HG03135 (cell line): ENCODE results near the gene CNTRL.
A peak's percentile ranks its signal among the peaks of the same experiment; 100 is the strongest.
"Not testable (repeated sequence)": the region's sequence is repeated elsewhere in the genome, so short reads cannot be mapped to it uniquely, and the experiment has no call there.

Source experiments
- ATAC-seq: cut with Tn5 transposase; IDR thresholded peaks from one replicate; pipeline ENCODE4 v1.9.1; 2021; ENCODE audit warnings: mild to moderate bottlenecking, moderate library complexity; ENCODE audit not compliant: unreplicated experiment

Gene CNTRL

DNA sequence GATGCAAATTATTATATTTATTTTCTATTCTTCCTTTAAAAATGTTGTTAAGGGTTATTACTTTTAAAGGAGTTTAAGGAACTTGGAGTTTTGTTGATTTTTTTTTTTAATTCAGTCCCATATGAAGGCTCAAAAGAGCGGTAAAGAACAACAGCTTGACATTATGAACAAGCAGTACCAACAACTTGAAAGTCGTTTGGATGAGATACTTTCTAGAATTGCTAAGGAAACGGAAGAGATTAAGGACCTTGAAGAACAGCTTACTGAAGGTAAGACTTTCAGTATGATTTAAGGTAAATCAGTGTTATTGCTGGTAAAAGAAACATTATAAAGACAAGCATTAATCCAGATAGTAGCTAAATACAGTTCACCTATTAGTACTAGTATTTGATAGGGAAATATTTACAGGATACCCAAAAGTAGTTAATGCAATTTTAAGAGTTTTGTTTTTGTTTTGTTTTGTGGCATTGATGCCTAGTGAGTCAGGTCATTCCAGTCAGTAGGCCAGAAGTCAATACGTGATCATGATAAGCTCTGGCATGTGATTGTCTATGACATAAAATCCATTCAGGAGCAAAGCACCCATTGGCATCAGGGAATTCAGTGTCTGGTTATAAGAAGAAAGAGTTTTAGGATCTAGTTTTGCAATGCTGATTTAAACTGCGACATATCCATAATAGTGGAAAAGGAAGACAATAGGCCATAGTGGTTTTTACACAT lies 49.2 kb downstream of the CNTRL start:
- ATAC-seq = no peak

DNA sequence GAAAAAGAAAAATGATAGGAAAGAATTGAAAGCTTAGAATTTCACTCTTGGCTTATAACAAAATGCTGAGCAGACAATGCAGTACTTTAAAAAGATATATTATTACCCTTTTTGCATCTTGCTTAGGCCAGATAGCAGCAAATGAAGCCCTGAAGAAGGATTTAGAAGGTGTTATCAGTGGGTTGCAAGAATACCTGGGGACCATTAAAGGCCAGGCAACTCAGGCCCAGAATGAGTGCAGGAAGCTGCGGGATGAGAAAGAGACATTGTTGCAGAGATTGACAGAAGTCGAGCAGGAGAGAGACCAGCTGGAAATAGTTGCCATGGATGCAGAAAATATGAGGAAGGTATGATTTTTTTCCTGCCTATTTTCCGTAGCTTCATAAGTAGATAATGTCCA lies 50.8 kb downstream of the CNTRL start:
- no peak for ATAC-seq

DNA sequence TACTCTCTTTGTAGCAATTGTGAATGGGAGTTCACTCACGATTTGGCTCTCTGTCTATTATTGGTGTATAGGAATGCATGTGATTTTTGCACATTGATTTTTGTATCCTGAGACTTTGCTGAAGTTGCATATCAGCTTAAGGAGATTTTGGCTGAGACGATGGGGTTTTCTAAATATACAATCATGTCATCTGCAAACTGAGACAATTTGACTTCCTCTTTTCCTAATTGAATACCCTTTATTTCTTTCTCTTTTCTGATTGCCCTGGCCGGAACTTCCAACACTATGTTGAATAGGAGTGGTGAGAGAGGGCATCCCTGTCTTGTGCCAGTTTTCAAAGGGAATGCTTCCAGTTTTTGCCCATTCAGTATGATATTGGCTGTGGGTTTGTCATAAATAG lies 54.6 kb downstream of the CNTRL start:
- not testable (repeated sequence) for ATAC-seq

GRCh38 chr9:121133104-121133816 lies 58.5 kb downstream of the CNTRL start:
- ATAC-seq = no peak

DNA sequence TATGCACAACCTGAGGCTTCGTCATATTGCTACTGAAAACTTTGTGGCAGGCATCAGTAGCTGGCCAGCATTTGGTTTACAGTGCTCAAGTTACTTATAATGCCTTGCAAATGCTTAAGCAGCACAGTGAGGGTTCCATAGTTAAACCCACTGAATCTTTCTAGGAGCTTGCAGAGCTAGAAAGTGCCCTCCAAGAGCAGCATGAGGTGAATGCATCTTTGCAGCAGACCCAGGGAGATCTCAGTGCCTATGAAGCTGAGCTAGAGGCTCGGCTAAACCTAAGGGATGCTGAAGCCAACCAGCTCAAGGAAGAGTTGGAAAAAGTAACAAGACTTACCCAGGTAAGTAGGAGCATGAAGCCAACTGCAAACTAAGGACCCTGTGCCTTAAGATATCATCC lies 60.9 kb downstream of the CNTRL start:
- no peak for ATAC-seq

DNA sequence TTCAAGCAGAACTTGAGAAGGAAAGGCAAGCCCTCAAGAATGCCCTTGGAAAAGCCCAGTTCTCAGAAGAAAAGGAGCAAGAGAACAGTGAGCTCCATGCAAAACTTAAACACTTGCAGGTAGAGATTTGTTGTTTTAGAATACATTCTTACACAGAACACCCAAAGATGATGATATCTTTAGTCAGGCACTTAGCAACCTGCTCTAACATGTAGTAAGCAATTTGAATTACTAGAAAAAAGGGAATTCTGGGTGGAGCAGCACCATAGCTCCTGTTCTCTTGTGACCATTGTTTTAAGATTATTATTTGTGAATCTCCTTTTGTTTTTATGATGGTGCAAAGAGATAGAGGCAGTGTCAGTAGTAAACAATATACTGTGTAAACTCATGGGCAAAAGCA lies 63.8 kb downstream of the CNTRL start:
- no peak for ATAC-seq

GRCh38 chr9:121138973-121139372 lies 64.2 kb downstream of the CNTRL start:
- no peak for ATAC-seq

DNA sequence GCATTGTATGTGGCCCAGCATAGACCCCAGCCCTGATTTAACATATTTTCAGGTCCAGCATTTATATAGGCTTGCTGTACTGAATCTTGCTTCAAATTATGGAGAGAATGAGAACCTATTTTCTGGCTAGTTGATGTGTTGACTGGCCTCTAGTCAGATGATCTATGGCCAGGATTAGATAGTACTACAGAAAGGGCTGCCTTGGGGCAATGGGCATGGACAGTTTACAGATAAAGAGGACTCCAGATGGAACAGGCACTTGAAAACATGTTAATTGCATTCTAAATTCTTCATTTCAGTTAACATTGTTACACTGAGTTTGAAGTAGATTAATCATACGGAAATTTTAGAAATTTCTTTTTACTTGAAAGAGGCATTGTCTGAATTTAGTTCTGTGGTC lies 65.4 kb downstream of the CNTRL start:
- ATAC-seq = no peak

GRCh38 chr9:121141306-121141705 lies 66.6 kb downstream of the CNTRL start:
- ATAC-seq = no peak

GRCh38 chr9:121141706-121142105 lies 67.0 kb downstream of the CNTRL start:
- ATAC-seq = no peak

- no peak for ATAC-seq
Measured at GRCh38 chr9:121143771-121144170, 69.0 kb downstream of the CNTRL start.

DNA sequence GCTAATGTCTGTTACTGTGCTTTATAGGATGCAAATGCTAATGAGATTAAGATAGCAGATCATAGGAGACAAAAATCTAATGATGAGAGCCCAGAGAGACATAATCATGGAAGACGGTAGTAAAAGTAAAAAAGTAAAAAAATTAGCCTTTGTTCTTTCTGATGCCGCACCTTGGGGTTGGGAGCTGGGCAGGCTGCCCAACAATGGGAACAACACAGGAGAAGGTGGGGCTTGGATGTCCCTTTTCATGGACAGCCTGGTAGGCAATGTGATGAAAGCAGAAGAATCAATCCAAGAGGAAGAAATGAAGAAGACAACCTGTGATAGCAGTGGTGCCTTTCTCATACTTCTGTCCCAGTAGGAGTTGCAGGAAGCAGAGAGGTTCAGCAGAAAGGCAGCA lies 69.7 kb downstream of the CNTRL start:
- ATAC-seq = no peak

DNA sequence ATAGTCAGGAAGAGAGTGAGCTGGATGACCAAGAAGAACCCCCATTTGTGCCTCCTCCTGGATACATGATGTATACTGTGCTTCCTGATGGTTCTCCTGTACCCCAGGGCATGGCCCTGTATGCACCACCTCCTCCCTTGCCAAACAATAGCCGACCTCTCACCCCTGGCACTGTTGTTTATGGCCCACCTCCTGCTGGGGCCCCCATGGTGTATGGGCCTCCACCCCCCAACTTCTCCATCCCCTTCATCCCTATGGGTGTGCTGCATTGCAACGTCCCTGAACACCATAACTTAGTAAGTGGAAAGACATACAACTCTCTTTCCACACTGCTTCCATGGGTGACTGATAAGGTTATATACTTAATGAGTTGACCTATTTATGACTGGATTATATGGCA lies 75.4 kb downstream of the CNTRL start:
- no peak for ATAC-seq

- ATAC-seq = no peak
Measured at GRCh38 chr9:121153642-121154041, 78.9 kb downstream of the CNTRL start.

DNA sequence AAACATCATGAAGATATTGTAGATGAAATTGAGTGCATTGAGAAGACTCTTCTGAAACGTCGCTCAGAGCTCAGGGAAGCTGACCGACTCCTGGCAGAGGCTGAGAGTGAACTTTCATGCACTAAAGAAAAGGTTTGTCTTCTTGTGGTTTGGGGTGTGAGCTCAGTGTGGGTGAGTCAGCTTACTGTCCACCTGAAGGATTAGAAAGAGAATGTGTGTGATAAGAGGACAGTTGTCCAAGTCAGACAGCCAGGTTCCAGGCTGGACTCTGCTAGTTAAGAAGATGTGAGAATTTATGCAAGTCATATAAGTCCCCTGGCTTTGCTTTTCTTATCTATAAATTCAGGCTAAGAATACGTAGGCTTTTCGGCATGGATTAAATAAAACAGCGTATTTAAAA lies 80.0 kb downstream of the CNTRL start:
- ATAC-seq = no peak

GRCh38 chr9:121156263-121156731 lies 81.5 kb downstream of the CNTRL start:
- ATAC-seq = peak; percentile 79

GRCh38 chr9:121157939-121158338 lies 83.2 kb downstream of the CNTRL start:
- ATAC-seq = no peak

DNA sequence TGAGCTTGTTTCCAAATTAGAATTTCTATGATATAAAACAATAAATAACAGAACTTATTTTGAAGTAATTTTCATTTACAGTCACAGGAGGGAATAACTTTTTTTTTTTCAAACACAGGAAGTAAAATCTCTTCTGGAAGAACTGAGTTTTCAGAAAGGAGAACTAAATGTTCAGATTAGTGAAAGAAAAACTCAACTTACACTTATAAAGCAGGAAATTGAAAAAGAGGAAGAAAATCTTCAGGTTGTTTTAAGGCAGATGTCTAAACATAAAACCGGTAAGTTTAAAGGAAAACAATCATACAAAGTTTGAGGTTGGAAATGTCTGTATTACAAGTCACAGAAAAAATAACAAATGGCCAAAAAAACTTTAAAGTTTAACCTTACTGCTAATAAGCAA lies 85.3 kb downstream of the CNTRL start:
- ATAC-seq = no peak

- no peak for ATAC-seq
Measured at GRCh38 chr9:121168052-121168451, 93.3 kb downstream of the CNTRL start.

DNA sequence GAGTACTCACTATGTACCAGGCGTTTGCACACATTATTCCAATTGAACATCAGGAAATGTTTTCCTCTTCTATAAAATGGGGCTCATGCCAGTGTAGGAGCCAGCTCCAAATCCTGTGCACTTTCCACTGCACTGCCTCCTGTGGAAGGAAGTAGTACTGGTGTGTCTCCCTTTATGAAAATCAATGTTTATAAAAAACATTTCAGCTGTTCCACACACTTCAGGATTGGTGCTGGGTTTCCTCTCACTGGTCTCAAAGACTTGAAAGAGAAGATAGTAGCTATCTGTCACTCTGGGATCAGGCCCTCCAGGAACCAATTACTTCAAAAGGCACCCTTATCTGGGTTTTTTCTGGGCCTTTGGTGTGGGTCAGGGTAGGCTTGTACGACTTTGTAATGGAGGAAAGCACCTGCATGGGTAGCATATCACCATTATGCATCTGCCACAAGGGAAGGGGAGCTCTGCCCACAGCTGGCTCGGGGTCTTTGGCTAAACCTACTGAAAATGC lies 94.4 kb downstream of the CNTRL start:
- ATAC-seq = no peak

- ATAC-seq = no peak
Measured at GRCh38 chr9:121171236-121171635, 96.5 kb downstream of the CNTRL start.

GRCh38 chr9:121172726-121173487 lies 98.2 kb downstream of the CNTRL start:
- no peak for ATAC-seq
